ENCODE data around the gene MCM6. TPM values are rescaled to one million over a fixed set of nuclear protein-coding genes. Genes with fewer than 3 reads are reported as not detected.
"Not testable (repeated sequence)": the region's sequence is repeated elsewhere in the genome, so short reads cannot be mapped to it uniquely, and the experiment has no call there.

The MCM6 gene
- total RNA-seq, 1 donor from 2014 or later = 62.5 TPM

DNA sequence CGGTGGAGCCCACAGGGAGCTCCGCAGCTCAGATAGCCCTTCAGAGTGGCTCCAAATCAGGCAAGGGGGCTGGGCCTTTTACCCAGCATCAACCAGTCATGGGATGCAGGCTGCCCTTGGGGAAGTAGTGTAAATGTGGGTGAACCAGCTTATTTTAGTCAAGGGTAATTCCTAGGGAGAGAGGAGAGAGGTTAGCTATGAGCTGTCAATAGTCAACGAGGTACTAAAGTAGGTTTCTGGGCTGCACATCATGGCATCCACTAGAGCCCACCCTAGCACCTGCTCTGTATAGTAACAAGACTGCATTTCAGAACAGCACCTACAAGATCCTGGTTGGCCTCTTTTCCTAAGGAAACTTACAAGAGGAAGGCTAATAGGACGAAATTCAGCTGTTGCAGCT is 9.5 kb upstream of the MCM6 start:
- Histone ChIP-seq H3K4me1 (no peaks in the 10 kb centered on the region), H3K27ac (no peak overlapping the region), H3K4me3 (no peak overlapping the region), H3K27me3 (no peaks in the 10 kb centered on the region), H3K36me3 (no peaks in the 10 kb centered on the region), H3K9me3 (no peaks in the 10 kb centered on the region)
- intact Hi-C loops (cut with DNase I) = no loop called here
- TF ChIP-seq, protein P1, sequence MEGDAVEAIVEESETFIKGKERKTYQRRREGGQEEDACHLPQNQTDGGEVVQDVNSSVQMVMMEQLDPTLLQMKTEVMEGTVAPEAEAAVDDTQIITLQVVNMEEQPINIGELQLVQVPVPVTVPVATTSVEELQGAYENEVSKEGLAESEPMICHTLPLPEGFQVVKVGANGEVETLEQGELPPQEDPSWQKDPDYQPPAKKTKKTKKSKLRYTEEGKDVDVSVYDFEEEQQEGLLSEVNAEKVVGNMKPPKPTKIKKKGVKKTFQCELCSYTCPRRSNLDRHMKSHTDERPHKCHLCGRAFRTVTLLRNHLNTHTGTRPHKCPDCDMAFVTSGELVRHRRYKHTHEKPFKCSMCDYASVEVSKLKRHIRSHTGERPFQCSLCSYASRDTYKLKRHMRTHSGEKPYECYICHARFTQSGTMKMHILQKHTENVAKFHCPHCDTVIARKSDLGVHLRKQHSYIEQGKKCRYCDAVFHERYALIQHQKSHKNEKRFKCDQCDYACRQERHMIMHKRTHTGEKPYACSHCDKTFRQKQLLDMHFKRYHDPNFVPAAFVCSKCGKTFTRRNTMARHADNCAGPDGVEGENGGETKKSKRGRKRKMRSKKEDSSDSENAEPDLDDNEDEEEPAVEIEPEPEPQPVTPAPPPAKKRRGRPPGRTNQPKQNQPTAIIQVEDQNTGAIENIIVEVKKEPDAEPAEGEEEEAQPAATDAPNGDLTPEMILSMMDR (IDR thresholded peaks at IDR 0.05) = no peak
- DNase-seq (ENCODE audit: low spot score in 2 of 2) = no peak

GRCh38 chr2:135882415-135882814 is 6.2 kb upstream of the MCM6 start:
- Histone ChIP-seq H3K27ac (no peak overlapping the region), H3K9me3 (no peaks in the 10 kb centered on the region), H3K36me3 (no peaks in the 10 kb centered on the region), H3K27me3 (no peaks in the 10 kb centered on the region), H3K4me1 (no peaks in the 10 kb centered on the region), H3K4me3 (no peak overlapping the region)
- intact Hi-C loops (cut with DNase I) = no loop called here
- TF ChIP-seq, protein P1 (IDR thresholded peaks at IDR 0.05) = no peak
- no peak for DNase-seq (ENCODE audit: low spot score in 2 of 2)

DNA sequence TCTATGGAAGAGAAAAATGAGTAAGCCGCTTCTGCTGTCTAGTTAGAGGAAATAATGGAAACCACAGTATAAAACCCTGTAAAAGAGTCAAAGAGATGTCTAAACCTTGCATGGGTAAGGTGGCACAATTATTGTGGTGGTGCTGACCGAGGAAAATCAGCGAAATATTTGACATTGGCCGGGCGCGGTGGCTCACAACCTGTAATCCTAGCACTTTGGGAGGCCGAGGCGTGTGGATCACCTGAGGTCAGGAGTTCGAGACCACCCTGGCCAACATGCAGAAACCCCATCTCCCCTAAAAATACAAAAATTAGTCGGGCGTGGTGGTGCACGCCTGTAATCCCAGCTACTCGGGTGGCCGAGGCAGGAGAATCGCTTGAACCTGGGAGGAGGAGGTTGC is 527 bp upstream of the MCM6 start:
- not testable (repeated sequence) for H3K9me3 ChIP-seq; H3K4me1 ChIP-seq; H3K27me3 ChIP-seq; H3K36me3 ChIP-seq; DNase-seq (ENCODE audit: low spot score in 2 of 2)
- peak overlapping the region; percentile 87 to 91 for H3K27ac ChIP-seq
- intact Hi-C loops (cut with DNase I) = loop anchor here (1.0 to 10.0 kb wide), 4 partner anchors 109 to 822 kb away; partner anchors contain the start of genes DARS1, R3HDM1, RAB3GAP1 and UBXN4
- peak overlapping the region; percentile 82 to 83 for H3K4me3 ChIP-seq

DNA sequence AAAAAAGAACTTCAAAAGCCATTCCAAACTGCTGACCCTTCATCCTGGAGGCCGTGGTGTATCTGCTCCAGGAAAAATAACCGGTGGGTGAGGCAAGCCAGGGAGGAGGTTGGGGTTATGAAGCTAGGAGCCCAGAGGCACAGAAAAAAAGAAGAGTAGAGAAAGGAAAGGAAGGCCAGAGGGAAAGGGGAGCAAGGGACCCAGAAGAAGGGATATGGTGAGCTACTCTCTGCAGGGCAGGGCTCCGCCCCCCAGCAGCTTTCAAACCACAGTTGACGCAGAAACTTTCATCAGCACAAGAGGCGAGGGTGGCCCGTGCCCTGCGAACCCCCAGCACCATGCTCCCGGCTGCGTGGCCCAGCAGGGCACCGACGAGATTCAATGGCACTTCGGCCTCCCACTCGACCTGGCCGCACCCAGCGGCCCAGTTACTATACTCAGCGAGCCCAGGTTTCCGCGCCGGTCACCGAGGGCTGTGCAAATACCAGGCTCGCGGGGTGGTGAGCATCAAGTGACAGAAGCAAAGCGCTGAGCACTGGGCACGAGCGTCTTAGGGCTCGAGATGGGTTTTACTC is 665 bp downstream of the MCM6 start:
- TF ChIP-seq, protein P1 (IDR thresholded peaks at IDR 0.05) = no peak
- peak; percentile 18 to 72 for DNase-seq (ENCODE audit: low spot score in 2 of 2)
- H3K4me3 ChIP-seq = peak overlapping the region; percentile 82 to 83
- H3K9me3 ChIP-seq = no peaks in the 10 kb centered on the region
- H3K4me1 ChIP-seq = peaks cover 0 to 5% of the 10 kb centered on the region in 2 donors
- intact Hi-C loops (cut with DNase I) = loop anchor here (1.0 to 10.0 kb wide), 4 partner anchors 110 to 821 kb away; partner anchors contain the start of genes DARS1, R3HDM1, RAB3GAP1 and UBXN4
- H3K27me3 ChIP-seq = no peaks in the 10 kb centered on the region
- H3K36me3 ChIP-seq = peaks cover 3 to 6% of the 10 kb centered on the region in 2 donors
- peak overlapping the region; percentile 87 to 91 for H3K27ac ChIP-seq

DNA sequence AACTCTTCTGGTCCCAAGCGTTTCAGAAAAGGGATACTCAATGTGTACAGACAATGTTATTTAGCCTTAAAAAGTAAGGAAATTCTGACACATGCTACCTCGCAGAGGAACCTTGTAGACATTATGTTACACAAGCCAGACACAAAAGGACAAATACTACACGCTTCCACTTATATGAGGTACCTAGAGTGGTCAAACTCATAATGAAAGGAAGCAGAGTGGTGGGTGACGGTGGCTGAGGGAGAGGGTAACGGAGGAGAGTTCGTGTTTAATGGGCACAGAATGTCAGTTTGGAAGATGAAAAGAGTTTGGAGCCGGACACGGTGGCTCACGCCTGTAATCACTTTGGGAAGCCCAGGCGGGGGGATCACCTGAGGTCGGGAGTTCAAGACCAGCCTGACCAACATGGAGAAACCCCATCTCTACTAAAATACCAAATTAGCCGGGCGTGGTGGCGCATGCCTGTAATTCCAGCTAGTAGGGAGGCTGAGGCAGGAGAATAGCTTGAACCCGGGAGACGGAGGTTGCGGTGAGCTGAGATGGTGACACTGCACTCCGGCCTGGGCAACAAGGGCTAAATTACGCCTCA is 1.4 kb downstream of the MCM6 start:
- intact Hi-C loops (cut with DNase I) = loop anchor here (10.0 kb wide), 1 partner anchor 820 kb away; the partner anchor contains the start of gene RAB3GAP1
- TF ChIP-seq, protein P1 (IDR thresholded peaks at IDR 0.05) = no peak
- Histone ChIP-seq H3K36me3 (peaks cover 5 to 12% of the 10 kb centered on the region in 2 donors), H3K9me3 (no peaks in the 10 kb centered on the region), H3K27me3 (no peaks in the 10 kb centered on the region), H3K4me3 (peak overlapping the region; percentile 82 to 83), H3K4me1 (peaks cover 0 to 5% of the 10 kb centered on the region in 2 donors), H3K27ac (peak overlapping the region in 1 of 2 donors; percentile 91)
- no peak for DNase-seq (ENCODE audit: low spot score in 2 of 2)

DNA sequence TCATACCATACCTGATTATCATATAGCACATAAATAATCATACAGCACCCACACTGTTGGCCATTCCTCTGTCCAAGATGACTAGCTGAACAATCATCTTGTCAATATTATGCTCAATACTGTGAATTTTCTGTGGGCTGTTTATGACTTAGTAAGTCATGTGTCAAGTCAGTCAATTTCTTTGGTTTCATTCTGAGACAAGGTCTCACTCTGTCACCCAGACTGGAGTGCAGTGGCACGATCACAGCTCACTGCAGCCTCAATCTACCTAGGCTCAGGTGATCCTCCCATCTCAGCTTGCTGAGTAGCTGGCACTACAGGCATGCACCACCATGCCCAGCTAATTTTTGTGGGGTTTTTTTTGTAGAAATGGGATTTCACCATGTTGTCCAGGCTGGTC is 5.7 kb downstream of the MCM6 start:
- intact Hi-C loops (cut with DNase I) = loop anchor here (10.0 kb wide), 1 partner anchor 816 kb away; the partner anchor contains the start of gene RAB3GAP1
- no peak for DNase-seq (ENCODE audit: low spot score in 2 of 2)
- Histone ChIP-seq H3K4me3 (no peak overlapping the region), H3K9me3 (no peaks in the 10 kb centered on the region), H3K27me3 (no peaks in the 10 kb centered on the region), H3K4me1 (no peaks in the 10 kb centered on the region), H3K27ac (no peak overlapping the region), H3K36me3 (peaks cover 22 to 50% of the 10 kb centered on the region in 2 donors)
- TF ChIP-seq, protein P1 (IDR thresholded peaks at IDR 0.05) = no peak

All from ascending aorta (tissue), 2 donors.